HL-60 (cell line): Measurements from ENCODE around the gene RNF145.

Experiments used
- DNase-seq, 2 experiments: peaks; one replicate each; pipeline ENCODE4 v3.0.0-alpha.2; 2010 to 2020; ENCODE audit warnings: low read depth in 1 of 2, low spot score in 1 of 2
- H3K27ac ChIP-seq: fragments of 250-450 bp; sonication (Bioruptor Pico); replicated peaks from 2 replicates; pipeline ENCODE4 v1.5.1; 2020; ENCODE audit warnings: mild to moderate bottlenecking, moderate library complexity
- H3K27me3 ChIP-seq: fragments of 250-450 bp; sonication (Bioruptor Pico); 2 replicates; pipeline ENCODE4 v1.5.1; 2021; ENCODE audit warnings: mild to moderate bottlenecking, moderate library complexity; ENCODE audit not compliant: insufficient read depth, poor library complexity, severe bottlenecking
- H3K4me3 ChIP-seq: replicated peaks from 2 replicates; pipeline ENCODE4 v1.5.1; 2011; ENCODE audit warnings: mild to moderate bottlenecking, control low read depth, low read length; ENCODE audit not compliant: insufficient read depth
- CTCF ChIP-seq: IDR thresholded peaks from one replicate; pipeline ENCODE4 v1.5.1; 2011; ENCODE audit warnings: low read length, control low read depth, inconsistent platforms; ENCODE audit not compliant: insufficient read depth
- GABPA ChIP-seq: IDR thresholded peaks from 2 replicates; pipeline ENCODE4 v1.6.1; 2012; ENCODE audit warnings: low read depth
- POLR2AphosphoS5 ChIP-seq: IDR thresholded peaks from 2 replicates; pipeline ENCODE4 v1.6.1; 2012; ENCODE audit warnings: low read depth
- REST ChIP-seq: IDR thresholded peaks from 2 replicates; pipeline ENCODE4 v1.6.1; 2012; ENCODE audit warnings: low read depth; ENCODE audit not compliant: insufficient replicate concordance
- SPI1 ChIP-seq: IDR thresholded peaks from 2 replicates; pipeline ENCODE4 v1.6.1; 2012; ENCODE audit warnings: low read depth, mild to moderate bottlenecking, borderline replicate concordance

Gene RNF145

GRCh38 chr5:159181152-159181551 is 28.2 kb downstream of the RNF145 start:
- Histone ChIP-seq H3K27me3 (no peaks in the 10 kb centered on the region), H3K27ac (no peak overlapping the region), H3K4me3 (no peak overlapping the region)
- DNase-seq = no peak
- TF ChIP-seq CTCF (no peak), GABPA (no peak), REST (no peak)

GRCh38 chr5:159179529-159180305 is 29.6 kb downstream of the RNF145 start:
- no peaks in the 10 kb centered on the region for H3K27me3 ChIP-seq
- no peak for TF ChIP-seq CTCF
- no peak for TF ChIP-seq REST
- no peak for TF ChIP-seq POLR2AphosphoS5
- TF ChIP-seq SPI1 = no peak
- no peak for TF ChIP-seq GABPA
- no peak for DNase-seq
- H3K27ac ChIP-seq = no peak overlapping the region
- H3K4me3 ChIP-seq = no peak overlapping the region

GRCh38 chr5:159178978-159179377 is 30.4 kb downstream of the RNF145 start:
- Histone ChIP-seq H3K4me3 (no peak overlapping the region), H3K27ac (no peak overlapping the region), H3K27me3 (no peaks in the 10 kb centered on the region)
- no peak for TF ChIP-seq POLR2AphosphoS5
- TF ChIP-seq REST = no peak
- TF ChIP-seq SPI1 = no peak
- TF ChIP-seq GABPA = no peak
- TF ChIP-seq CTCF = no peak
- DNase-seq = no peak
